GM21360 (cell line): Measurements from ENCODE around the gene IL16.

ENCODE experiments used
- ATAC-seq: cut with Tn5 transposase; IDR thresholded peaks from one replicate; pipeline ENCODE4 v1.9.1; 2021; ENCODE audit warnings: mild to moderate bottlenecking, moderate library complexity; ENCODE audit not compliant: unreplicated experiment

IL16 gene

DNA sequence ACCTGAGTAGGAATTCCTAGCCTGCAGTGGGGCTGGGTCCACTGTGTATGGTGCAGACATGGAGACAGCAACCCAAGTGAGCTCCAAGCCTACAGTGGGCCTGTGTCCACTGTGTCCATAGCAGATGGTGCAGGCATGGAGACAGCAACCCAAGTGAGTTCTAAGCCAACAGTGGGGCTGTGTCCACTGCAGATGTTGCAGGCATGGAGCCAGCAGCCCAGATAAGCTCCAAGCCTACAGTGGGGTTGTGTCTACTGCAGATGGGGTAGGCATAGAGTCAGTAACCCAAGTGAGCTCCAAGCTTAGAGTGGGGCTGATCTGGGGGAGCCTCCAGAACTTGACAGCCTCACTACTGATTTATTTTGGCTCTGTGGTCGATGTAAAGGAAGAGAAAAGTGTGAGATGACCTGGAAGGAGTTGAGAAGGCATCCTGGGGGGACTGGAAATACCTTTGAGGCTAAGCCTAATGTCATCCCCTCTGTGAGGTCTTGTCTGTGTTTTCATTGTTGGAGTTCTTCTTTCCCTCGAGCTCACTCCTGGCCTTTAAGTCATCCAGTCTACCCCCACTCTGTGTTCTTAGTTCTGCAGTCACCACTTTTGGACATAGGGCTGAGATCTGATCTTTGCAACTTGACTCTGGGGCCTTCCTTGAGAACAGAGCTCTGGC is 22.4 kb upstream of the IL16 start:
- no peak for ATAC-seq

DNA sequence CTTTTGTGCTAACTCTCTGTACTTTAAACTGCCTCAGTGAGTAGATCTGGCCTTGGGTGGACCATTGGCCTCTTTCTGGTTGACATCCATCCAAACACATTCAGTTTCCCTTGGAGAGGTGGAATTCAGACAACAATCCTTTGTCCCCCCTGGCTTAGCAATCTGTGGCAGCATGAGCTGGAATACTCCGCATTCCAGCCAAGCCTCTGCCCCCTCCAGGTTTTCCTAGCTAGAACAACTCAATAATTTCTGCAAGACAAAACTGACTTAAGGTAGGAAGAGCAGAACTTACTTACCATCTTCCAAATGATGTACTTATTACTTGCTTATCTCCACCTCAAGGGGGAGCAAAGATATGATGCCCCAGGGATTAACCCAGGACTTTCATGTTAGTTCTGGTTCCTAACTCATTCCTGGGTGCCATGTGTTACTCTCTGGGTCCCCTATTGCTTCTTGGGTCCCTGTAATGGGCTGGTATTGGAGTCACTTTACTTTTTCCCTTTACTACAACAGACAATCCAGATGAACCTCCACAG is 21.8 kb upstream of the IL16 start:
- ATAC-seq, result no peak

DNA sequence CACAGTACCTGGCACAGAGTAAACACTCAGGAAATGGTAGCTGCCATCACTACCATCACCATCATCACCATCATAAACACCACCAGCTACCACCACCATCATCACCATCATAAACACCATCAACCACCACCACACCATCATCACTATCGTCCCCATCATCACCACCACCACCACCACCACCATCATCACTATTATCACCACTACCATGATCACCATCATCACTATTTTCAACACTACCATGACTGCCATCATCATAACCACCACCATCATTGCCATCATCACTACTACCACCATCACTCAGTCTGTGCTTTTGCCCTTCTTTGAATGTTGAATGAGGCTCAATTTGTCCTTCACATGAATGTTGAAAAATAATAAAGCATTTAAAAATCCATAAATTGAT is 21.2 kb upstream of the IL16 start:
- ATAC-seq, result no peak

DNA sequence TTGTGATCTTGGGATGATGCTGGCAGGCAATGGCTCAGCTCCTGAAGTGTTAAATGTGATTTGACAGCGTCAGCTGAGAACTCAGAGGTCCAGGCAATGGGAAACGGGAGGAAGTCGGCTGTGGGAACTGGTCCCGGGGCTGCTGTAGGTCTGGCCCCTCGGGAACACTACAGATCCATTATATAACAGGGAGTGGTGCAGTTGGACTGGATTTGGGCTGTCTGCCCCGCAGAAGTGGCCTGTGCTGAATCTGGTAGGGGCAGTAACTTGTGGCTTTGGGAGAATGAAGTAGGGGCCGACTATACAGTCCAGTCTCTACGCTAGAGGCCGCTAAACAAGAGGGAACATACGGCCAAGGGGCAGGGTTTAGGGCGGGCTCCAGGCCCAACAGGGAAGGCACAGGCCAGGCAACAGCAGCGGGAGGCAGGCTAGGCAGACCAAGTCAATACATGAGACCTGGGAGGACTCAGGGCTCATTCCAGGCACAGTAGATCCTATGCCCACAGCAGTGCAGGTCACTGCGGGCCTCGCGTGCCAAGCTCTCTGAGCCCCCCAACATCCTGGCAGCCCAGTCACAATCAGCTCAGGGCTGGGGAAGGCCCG is 20.3 kb upstream of the IL16 start:
- no peak for ATAC-seq

DNA sequence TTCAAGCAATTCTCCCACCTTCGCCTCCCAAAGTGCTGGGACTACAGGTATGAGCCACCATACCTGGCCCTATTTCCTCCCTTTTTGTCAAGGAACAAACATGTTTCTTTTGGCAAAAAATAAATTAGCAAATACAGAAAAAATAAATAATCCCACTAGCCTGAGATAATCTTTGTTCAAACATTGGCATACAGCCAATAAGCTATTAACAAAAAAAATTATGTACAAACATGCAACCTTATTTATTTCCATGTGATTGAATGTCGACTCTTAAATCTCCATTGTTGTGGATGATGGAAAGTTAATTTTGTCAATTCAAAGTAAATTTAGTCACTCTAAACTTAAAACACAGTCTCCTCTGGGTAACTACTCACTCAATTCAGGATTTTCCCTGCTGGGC is 18.3 kb upstream of the IL16 start:
- no peak for ATAC-seq

DNA sequence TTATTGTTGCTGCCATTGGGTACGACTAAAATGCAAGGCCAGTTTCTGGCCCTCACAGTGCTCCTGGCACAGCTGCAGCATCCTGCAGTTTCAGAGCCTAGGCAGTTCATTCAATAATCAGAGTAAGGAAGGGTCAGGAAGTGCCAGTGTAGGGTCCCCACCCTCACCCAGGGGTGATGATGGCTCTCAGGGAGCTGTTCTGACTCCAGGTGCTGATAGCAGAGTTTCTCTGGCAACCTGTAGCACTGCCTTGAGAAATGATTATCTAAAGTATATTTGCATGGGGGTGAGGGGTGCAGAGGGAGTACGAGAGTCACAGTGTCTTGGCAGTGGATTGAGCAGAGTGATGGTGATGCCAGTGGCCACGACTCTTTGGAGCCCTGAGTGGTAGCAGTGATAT is 15.5 kb upstream of the IL16 start:
- ATAC-seq, result no peak

DNA sequence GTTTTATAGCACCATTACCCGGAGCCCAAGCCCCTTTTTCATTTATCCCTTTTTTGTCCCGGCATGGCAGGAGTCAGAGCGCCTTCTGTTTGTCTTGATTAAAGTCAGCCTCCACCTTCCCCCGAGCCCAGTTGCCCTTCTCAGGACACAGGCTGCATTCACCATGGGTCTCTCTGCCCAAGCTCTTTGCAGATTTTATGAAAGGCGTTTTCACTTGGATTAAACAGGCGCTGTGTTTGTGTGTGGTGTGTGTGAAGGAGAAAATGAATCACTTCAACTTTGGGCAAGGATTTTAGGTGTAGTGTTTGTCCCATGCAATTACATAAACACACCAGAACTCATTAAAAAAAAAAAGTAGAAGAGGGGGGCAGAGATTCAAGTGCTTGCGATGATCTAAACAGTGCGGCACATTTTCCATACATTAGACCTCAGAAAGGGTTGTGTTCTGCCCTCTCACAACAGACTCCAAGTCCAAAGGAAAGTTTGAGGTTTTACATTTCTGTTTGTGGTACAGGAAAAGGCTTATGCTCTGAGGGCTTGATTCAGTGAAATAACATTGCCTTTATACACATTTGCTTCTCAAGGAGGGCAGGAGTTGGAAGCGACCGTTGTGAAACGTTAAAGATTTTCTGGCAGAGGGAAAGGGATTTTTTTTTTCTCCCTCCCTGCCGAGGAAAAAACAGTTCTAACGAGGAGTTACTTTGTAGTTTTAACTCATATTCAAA is 14.5 kb upstream of the IL16 start:
- ATAC-seq, result no peak

DNA sequence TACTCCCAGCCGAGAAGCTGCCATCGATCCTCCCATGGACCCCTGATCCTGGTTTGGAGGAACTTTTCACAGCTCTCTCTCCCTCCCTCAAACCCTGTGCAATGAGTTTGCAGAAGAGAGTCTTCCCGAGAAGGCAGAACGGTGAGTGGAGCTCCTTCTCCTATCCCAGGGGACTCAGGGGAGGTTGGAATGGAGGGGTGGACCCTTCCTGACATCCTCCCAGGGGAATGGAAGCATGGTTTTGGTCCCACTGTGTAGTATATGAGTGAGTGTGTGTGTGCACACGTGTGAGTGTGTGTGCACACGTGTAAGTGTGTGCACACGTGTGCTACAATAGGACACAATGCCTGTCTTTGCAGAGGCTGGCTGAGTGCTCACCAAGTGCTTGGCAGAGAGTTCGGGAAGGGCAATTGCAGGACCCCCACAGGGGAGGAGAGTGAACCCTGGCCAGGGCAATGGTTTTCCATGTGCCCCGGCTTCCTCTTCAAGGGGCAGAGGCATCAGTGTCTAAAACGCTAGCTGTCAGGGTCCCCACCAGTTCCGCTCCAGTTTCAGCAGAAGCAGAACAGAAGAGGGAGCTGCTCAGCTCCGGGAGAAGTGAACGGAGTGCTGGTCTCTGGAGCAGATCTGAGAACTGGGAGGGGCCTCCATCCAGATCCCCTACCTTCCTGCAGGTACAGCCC is 13.8 kb upstream of the IL16 start:
- no peak for ATAC-seq

DNA sequence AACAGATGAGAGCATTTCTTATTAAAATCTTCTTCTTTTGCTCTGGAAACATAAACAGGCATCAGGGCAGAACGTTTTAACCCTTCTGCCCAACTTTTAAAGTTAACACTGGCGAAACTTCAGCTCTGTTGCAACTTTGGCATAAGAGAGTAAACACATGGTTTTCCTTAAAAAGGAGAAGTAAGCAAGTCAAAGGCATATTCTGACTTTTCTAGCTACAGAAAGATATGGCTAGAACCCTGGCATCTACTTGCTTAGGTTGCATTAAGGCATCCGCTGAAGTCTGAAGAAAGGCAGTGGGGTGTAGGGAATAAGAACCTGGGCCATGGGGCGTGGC is 13.3 kb upstream of the IL16 start:
- ATAC-seq, result no peak

DNA sequence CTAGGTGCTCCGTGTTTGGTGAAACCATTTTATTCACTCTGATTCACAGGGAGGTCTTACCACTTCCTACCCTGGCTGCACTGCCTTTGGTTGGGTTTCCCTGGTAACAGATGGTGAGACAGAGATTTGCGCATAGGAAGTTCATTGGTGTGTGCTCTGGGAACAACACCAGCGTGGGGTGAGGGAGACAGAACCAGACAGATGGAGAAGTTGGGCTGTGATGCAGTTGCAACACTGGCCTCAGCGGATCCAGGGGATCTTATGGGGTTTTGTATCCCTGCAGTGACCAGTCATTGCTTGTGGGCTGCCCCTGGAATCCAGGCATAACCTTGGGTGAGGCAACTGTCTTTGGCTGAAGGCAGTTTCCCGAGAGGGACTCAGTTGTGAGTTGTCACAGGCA is 12.5 kb upstream of the IL16 start:
- ATAC-seq, result no peak

DNA sequence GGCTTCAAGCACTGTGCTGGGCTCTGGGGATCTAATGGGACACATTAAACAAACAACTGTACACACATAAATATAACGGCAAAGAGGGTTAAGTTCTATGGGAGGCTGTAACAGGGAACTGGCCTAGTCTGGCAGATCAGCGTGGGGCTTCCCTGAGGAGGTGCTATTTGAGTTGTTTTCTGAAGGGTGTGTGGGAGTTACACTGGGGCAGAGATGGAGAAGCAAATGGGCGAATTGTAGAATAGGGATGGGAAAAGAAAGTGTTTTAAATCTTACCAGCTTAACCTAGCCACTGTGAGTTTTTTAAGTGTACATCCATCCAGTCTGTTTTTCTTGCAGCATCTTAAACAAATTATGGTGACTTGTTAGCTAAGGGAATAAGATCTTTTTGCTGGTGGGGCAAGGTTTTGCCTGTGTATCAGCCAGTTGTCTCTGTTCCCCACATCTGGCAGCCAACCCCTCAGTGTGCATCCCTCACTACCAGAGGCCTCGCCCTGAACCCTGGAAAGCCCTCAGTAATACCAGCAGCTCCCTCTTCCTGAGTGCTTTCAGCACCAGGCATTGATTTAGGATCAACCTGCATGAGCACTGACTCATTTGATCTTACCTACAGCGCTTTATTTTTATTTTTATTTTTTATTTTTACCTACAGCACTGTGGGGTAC is 10.9 kb upstream of the IL16 start:
- no peak for ATAC-seq

DNA sequence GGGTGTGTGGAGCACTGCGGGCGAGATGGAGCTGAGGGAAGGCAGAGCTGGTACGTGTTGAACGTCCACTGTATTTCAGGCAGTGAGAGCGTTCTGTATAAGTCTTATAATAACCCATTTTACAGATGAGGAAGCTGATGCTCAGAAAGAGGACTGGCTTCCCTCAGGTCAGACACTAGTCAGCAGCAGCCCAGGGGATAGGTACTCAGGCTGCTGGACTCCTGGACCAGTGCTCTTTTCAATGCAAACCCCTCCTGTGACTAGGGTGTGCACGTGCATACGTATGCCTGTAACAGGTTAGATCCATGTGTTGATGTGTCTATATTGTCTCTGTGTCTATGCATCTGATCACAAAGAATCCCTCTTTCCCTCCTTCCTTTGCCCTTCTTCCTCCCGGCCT is 8.3 kb upstream of the IL16 start:
- no peak for ATAC-seq

DNA sequence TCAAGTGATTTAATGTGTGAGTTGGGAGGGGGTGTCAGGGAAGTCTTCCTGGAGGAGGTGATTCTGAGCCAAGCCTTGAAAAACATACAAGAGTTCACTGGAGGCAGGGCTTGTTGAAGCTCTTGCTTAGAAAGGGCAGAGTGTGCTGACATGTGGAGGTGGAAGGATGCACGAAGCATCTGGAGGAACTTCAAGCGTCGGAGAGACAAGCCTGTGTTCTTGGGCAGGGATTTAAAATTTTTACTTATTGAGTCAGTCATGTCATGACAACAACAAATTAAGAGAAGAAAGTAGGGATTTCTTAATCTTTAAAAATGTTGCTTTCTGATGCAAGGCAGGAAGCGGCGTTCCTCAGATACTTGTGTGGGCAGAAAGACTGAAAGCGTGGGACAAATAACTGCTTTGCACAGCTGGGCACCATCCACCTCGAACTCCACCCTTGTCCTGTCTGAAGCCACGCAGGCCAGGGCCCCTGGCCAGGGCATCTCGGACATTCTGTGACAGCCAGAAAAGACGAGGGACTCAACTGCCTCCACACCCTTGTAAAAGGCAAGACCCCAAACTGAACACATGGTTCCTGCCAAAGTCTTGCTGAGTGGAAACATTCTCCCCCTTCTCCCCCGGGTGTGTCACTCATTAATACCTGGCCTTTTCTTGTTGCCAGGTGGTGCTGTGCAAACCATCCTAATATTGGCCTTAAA is 6.9 kb upstream of the IL16 start:
- no peak for ATAC-seq

DNA sequence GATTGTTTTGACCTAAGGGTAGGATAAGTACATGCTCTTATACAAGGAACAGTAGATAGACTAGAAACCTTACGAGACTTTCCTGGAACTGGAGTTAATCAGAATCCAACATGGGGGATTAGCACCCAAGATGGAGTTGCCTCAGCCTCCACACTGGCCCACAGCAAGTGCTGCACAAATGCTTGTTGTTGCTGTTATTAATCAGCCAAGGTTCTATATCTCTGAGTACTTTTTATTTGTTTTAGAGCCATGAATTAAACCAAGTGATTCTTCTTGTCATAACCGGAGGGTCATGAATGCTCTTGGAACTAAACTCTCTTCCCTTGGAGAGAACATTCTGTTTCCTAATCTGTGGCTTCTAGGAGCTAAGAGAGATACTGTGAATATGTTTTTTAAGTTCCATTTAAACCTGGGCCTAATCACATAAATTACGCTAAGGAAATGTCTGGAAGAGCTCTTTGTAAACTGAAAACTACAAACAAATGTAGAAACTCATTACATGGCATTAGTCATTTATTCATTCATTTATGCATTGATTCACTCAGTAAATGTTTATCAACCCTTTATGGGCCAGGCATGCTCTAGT is 5.7 kb upstream of the IL16 start:
- ATAC-seq, result no peak

DNA sequence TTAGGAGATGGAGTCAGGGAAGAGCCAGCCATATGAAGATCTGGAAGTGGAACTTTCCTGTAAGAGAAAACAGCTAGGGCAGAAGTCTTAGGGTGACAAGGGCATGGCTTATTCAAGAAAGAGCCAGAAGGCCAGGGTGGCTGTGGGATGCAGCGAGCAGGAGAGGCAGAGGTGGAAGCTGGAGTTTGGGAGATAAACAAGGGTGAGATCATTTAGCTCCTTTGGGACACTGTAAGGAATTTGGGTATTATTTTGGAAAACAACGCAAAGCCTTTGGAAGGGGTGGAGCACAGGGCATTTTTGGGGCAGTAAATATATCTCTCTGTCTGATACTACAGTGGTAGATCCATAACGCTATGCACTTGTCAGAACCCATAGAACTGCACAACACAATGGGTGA is 5.0 kb upstream of the IL16 start:
- ATAC-seq, result no peak

DNA sequence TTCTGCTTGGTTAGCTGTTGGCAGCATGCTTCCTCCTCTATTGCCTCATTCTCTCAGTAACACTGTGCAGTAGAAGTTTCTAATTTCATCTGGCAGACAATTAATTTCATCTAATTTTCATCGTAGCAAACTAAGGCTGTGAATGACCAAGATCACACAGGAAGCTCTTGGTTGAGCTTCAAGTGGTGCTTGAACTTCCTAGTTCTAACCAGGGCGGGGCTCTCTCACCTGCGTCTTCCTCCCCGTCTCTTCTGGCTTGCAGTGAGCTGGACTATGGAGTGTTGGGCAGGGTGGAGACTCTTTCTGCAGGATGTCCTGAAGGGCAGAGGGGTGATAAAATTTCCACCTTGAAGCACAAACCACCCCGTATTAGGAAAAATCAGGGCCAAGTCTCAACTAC is 2.0 kb upstream of the IL16 start:
- no peak for ATAC-seq

DNA sequence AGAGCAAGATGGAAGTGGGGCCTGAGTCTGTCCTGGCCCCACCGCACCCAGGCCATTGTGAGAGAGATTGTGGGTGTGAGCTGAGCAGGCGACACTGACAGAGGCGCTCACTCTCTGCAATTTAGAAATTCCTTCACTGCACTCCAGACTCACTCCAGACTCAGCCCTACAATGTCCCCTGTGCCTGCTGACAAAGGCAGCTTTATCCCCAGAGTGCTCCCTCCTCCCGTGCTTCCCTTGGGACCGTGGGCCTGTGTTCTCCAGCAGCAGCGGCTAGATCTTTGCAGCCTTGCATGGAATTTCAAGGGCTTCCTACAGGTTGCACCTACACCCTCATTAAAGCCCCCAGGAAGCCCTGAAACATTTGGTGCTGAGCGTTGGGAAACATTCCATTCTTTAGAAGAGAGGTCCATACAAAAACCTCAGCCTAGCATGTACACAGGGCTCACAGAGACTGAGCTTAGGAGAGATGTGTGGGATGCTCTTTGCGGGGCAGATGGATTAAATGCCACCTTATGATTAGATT is 1.3 kb upstream of the IL16 start:
- no peak for ATAC-seq

DNA sequence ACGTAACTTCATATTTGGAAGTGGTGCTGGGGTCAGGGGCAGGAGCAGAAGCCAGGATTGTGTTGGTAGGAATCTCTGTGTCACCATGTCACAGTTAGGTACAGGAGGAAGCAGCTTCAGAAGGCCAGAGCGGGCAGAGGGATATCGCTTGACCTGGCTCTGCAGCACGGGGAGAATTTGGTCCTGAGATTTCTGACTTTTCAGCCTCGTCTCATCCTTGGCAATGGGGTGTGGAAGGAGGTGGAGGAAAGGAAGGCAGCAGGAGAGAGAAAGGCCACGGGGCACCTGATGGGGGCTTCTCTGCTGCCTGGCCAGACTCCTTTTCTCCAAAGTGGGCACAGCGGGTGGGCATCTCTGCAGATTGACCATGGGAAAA is 564 bp downstream of the IL16 start:
- ATAC-seq, result no peak

DNA sequence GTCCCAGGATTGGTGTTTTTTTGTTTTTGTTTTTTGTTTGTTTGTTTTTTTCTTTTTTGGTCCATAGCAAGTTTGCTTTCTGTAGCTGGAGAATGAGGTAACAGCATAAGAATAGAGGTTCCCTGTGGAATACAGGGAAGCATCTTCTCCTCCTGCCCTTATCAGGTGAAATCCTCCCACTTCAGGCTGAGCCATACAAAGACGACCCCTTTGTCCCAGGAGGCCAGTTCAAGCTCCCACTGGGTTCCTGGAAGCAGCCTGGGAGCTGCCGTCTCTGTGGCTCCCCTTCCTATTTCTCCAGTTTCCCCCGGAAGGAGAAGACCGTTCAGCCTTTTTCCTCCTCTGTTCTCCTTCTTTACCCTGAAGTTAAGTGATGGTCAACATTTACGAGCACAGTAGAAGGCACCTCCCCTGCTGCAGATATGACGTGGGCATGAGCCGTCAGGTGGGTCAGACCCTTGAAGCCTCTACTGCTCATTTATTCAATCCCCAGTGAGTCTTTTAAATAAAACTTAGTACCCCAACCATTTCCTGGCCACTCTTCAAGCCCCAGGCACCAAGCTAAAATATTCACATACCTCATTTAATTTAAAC is 1.1 kb downstream of the IL16 start:
- no peak for ATAC-seq
